HT-29 (cell line): ENCODE data around the gene ZNF473. TPM values are rescaled to one million over a fixed set of nuclear protein-coding genes. Genes with fewer than 3 reads are reported as not detected.
"Not testable (repeated sequence)": the region's sequence is repeated elsewhere in the genome, so short reads cannot be mapped to it uniquely, and the experiment has no call there.

ENCODE experiments used
- DNase-seq: peaks from one replicate; pipeline ENCODE4 v3.0.0-alpha.2; 2015; ENCODE audit warnings: low spot score
- total RNA-seq: library from RNA; depleted of rRNA; stranded (reverse); fragments of >200 nt; shearing (Covaris generic); gene quantifications from 2 replicates; pipeline ENCODE4 v1.2.3, GENCODE V29; 2014

The ZNF473 gene
- total RNA-seq, 1 experiment from 2014 or later = 18.9 TPM

GRCh38 chr19:50047671-50048070 is 21.9 kb downstream of the ZNF473 start:
- no peak for DNase-seq

- DNase-seq = peak; percentile 97
Observed at GRCh38 chr19:50050406-50051227, 24.8 kb downstream of the ZNF473 start.

GRCh38 chr19:50051228-50051895 is 25.6 kb downstream of the ZNF473 start:
- not testable (repeated sequence) for DNase-seq

- peak; percentile 29 for DNase-seq
Observed at GRCh38 chr19:50051964-50052363, 26.2 kb downstream of the ZNF473 start.

GRCh38 chr19:50053119-50053518 is 27.3 kb downstream of the ZNF473 start:
- DNase-seq = no peak

GRCh38 chr19:50058425-50058824 is 32.6 kb downstream of the ZNF473 start:
- no peak for DNase-seq

- DNase-seq = no peak
Observed at GRCh38 chr19:50059045-50059444, 33.2 kb downstream of the ZNF473 start.

- DNase-seq = no peak
Observed at GRCh38 chr19:50060107-50060506, 34.3 kb downstream of the ZNF473 start.

GRCh38 chr19:50061650-50062049 is 35.8 kb downstream of the ZNF473 start:
- DNase-seq = peak; percentile 38

GRCh38 chr19:50065938-50066337 is 40.1 kb downstream of the ZNF473 start:
- DNase-seq = no peak

- DNase-seq = no peak
Observed at GRCh38 chr19:50067575-50067974, 41.8 kb downstream of the ZNF473 start.

GRCh38 chr19:50068382-50068781 is 42.6 kb downstream of the ZNF473 start:
- DNase-seq = not testable (repeated sequence)

- DNase-seq = not testable (repeated sequence)
Observed at GRCh38 chr19:50075076-50075475, 49.3 kb downstream of the ZNF473 start.

GRCh38 chr19:50075644-50076372 is 50.0 kb downstream of the ZNF473 start:
- not testable (repeated sequence) for DNase-seq

GRCh38 chr19:50076581-50077355 is 51.0 kb downstream of the ZNF473 start:
- not testable (repeated sequence) for DNase-seq

GRCh38 chr19:50079014-50079413 is 53.2 kb downstream of the ZNF473 start:
- not testable (repeated sequence) for DNase-seq

- DNase-seq = not testable (repeated sequence)
Observed at GRCh38 chr19:50084440-50084839, 58.6 kb downstream of the ZNF473 start.

GRCh38 chr19:50087153-50087552 is 61.3 kb downstream of the ZNF473 start:
- DNase-seq = not testable (repeated sequence)

GRCh38 chr19:50090706-50091105 is 64.9 kb downstream of the ZNF473 start:
- DNase-seq = peak; percentile 50

- not testable (repeated sequence) for DNase-seq
Observed at GRCh38 chr19:50091786-50092185, 66.0 kb downstream of the ZNF473 start.

GRCh38 chr19:50092597-50092996 is 66.8 kb downstream of the ZNF473 start:
- DNase-seq = not testable (repeated sequence)
